ENCODE data around the gene TRMT1L.

- TF ChIP-seq CTCF (IDR thresholded peaks at IDR 0.05) (no peak), POLR2AphosphoS5 (IDR thresholded peaks at IDR 0.05) (peak; percentile 99), POLR2A (IDR thresholded peaks at IDR 0.05) (peak; percentile 93)
Measured at GRCh38 chr1:185156854-185157598, at the start of gene TRMT1L, which contains the start of gene SWT1.
